CD4-positive, alpha-beta T cell treated with Interleukin-21 for 1 hour (primary cell): ENCODE data around the gene PCDH9.
"Not testable (repeated sequence)": the region's sequence is repeated elsewhere in the genome, so short reads cannot be mapped to it uniquely, and the experiment has no call there.

Source experiments
- DNase-seq: peaks from one replicate; pipeline ENCODE4 v3.0.0-alpha.2; 2020

PCDH9 gene

GRCh38 chr13:66634384-66634783 is 595.8 kb downstream of the PCDH9 start:
- no peak for DNase-seq

- no peak for DNase-seq
These were observed 602.6 kb downstream of the PCDH9 start for GRCh38 chr13:66627512-66627911.

- no peak for DNase-seq
These were observed 605.8 kb downstream of the PCDH9 start for GRCh38 chr13:66624302-66624701.

DNA sequence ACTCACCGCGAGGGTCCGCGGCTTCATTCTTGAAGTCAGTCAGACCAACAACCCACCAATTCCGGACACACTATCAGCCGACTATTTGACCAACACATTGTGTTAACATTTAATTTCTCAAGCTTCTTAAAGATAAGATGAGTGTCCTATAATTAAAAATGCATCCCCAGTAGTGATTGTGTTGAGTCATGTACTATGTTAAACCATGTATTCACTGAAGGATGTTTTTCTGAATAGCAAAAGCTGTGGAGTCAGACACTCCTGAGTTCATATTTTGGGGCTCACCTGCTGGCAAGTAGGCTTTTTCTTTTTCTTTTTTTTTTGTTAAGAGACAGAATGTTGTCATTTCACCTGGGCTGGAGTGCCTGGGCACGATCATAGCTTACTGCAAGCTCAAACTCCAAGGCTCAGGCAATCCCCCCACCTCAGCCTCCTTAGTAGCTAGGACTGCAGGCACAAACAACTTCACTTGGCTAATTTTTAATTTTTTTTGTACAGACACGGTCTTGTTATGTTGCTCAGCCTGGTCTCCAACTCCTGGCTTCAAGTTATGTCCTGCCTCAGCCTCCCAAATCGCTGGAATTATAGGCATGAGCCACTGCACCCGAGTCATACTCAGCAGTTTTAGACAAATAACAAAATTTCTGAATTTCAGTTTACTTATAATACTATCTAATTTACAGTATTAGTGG is 606.9 kb downstream of the PCDH9 start:
- no peak for DNase-seq

DNA sequence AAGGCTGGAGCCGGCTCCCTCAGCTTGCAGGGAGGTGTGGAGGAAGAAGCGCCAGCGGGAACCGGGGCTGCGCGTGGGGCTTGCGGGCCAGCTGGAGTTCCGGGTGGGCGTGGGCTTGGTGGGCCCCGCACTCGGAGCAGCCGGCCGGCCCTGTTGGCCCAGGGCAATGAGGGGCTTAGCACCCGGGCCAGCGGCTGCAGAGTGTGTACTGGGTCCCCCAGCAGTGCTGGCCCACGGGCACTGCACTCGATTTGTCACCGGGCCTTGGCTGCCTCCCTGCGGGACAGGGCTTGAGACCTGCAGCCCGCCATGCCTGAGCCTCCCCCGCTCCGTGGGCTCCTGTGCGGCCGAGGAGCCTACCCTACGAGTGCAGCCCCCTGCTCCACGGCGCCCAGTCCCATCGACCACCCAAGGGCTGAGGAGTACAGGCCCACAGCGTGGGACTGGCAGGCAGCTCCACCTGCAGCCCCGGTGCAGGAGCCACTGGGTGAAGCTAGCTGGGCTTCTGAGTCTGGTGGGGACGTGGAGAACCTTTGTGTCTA is 608.2 kb downstream of the PCDH9 start:
- not testable (repeated sequence) for DNase-seq

- no peak for DNase-seq
These were observed 611.4 kb downstream of the PCDH9 start for GRCh38 chr13:66618702-66619101.

DNA sequence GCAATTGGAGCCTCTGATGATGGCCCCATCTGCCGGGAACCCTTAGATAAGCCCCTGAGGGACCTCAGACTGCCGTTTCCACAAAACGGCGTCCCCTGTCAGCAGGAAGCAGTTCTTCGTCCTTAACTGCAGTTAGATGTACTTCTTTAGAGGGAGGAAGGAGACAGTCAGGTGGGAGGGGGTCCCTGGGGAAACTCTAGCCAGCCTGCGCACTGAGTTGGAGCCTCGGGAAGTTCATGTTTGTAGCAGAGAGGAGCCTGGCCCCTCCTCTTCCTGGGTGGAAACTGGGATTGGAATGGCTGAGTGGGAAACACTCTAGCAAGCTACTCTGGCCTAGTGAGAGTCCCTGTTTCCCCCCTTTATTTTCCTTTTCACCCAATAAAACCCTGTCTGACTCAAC is 612.4 kb downstream of the PCDH9 start:
- no peak for DNase-seq

DNA sequence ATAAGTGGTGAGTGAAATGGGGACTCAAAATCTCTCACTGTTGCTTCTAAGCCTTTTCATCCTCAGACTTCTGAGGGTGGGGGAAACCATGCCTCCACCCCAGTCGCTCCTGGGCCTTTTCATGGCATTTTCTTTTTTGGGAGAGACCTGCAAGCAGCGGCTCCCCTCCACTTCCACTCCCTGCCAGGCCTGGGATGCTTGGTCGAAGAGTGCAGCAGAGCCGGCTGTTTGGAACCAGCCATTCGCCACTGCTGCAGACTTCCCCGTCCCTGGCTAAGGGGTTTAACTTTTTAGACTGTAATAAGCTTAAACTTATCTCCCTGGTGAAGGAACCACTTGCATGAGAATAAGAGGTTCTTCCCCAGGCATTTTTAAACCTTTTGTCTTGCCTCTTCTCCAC is 617.2 kb downstream of the PCDH9 start:
- DNase-seq = no peak

DNA sequence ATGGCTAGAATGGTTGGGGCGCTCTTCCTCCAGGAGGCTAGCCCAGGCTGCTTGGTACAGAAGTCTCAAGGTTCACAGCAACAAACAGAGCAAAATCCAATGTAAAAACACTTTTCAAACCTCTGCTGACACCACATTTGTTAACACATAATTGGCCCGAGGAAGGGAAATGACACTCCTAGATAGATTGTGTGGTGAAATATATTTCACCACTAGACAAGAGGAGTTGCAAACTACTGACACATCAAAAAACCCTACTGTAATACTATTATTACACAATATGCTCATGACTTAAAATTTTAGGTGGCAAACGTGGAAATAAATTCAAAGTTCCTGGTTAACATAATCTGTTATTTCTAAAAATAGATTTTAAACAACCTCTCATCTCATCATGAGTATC is 643.6 kb downstream of the PCDH9 start:
- no peak for DNase-seq

GRCh38 chr13:66585669-66586203 is 644.4 kb downstream of the PCDH9 start:
- DNase-seq = no peak

DNA sequence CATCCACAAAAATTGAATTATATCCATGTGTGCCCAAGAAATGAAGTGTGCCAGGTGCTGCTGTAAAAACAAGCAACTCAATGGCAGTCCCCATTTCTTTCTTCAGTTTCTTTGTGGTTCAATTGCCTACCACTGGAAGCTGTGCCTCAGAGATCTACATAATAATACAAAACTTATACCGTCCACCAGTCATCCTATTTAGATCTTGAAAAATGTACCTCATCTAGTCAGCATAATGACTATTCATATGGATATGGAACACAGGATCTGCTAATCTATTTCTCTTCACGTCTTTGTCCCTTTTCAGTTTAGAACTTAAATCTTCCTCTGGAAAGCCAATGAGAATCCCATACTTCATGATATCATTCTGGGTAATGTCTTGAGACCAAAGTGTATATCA is 648.5 kb downstream of the PCDH9 start:
- no peak for DNase-seq

DNA sequence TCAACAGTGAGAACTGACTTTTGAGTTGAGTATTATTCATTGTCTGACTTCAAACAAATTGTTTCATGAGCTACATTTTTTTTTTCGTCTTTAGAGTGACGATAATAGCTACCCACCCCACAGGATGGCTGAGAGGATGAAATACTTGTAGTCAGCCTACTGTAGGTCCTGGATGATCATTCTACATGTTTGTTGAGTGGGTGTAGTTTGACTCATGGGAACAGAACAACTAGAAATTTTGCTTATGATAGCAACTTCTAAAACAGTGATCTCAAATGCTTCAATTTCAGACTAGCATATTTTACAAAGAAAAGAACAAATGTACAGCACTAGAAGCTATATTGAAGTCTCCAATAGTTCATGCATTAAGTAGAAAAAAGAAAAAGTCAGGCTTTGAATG is 651.8 kb downstream of the PCDH9 start:
- no peak for DNase-seq

DNA sequence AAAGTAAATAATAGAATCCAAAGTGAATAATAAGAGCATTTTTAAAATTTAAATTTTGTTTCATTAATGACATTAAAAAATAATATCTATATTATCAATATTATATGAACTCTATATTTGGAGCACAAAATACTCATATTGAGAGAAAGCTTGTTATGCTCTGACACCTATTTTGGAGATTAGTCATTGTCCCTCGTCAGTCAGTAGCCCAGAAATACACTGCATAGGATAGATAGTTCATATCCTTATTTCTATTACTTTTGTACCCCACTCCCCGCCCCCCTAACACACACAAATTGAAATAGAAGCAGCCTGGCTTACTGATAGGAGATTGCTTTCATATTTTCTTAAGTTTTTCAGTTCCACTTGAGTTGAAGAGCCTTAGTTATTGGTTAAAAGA is 652.8 kb downstream of the PCDH9 start:
- no peak for DNase-seq

- DNase-seq = no peak
These were observed 653.8 kb downstream of the PCDH9 start for GRCh38 chr13:66576381-66576780.

- DNase-seq = no peak
These were observed 655.5 kb downstream of the PCDH9 start for GRCh38 chr13:66574606-66575005.

DNA sequence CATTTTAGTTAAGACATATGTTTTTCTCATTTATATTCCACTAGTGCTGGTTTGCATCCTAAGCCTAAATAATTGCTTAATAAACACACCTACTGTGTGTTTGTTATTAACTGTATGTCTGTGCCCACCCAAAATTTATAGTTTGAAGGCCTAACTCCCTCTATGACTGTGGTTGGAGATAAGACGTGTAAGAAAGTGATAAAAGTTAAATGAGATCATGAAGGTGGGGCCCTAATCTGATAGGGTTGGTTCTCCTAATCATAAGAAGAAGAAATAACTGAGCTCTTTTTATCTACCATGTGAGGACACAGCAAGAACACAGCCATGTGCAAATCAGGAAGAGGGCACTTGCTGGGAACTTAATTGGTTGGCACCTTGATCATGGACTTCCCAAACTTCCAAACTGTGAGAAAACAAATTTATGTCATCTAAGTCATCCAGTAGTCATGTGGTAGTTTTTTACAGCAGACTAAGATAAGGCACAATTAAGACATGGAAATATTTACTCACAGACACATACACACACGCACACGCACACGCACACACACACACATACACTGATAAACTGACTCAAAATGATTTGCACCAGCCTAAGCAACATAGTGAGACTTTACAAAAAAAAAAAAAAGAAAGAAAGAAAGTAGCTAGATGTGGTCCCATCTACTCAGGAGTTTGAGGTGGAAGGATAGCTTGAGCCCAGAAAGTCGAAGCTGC is 662.1 kb downstream of the PCDH9 start:
- DNase-seq = no peak

GRCh38 chr13:66565279-66565678 is 664.9 kb downstream of the PCDH9 start:
- no peak for DNase-seq

GRCh38 chr13:66563076-66563475 is 667.1 kb downstream of the PCDH9 start:
- no peak for DNase-seq

GRCh38 chr13:66562054-66562453 is 668.1 kb downstream of the PCDH9 start:
- no peak for DNase-seq

DNA sequence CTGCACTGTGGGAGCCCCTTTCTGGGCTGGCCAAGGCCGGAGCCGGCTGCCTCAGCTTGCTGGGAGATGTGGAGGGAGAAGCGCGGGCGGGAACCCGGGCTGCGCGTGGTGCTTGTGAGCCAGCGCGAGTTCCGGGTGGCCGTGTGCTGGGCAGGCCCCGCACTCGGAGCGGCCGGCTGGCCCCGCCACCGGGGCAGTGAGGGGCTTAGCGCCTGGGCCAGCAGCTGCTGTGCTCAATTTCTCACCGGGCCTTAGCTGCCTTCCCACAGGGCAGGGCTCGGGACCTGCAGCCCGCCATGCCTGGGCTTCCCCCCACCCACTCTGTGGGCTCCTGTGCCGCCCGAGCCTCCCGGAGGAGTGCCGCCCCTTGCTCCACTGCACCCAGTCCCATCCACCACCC is 669.1 kb downstream of the PCDH9 start:
- no peak for DNase-seq

GRCh38 chr13:66560189-66560588 is 669.9 kb downstream of the PCDH9 start:
- no peak for DNase-seq

DNA sequence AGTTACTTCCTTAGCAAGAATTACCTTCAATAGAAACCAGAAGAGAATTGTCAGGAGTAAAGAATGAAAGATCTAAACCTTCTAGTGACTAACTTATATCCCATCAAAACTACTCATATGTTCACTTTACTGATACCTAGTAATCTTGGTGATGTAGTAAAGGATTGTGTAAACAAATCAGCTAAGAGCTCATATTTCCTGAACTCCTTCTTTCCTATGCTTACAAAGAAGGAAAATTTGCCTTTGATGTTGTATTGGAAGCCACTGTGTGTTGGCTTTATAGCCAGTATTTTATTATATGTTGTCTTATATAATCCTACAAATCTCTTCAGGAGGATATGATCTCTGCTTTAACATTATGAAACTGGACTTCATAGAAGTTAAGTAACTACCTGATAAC is 671.0 kb downstream of the PCDH9 start:
- DNase-seq = no peak

DNA sequence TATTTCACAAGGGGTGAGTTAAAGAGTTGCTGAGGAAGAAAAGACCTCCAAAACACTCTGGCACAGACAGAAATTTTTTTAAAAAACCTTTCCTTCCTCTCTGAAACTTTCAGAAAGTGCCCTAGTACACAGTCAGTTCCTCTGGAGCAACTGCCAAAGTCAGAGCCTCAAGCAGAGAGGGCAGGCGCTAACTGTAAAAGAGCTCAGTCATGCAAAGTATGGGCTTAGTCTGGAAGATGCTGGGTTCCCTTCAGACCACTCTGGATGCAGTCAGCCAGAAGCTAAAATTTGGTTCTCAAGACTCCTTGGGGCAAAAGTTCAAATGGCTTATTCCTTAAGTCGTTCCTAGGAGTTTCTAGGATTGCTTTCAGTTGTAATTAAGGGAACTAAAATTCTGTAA is 671.6 kb downstream of the PCDH9 start:
- no peak for DNase-seq

GRCh38 chr13:66557357-66557756 is 672.8 kb downstream of the PCDH9 start:
- DNase-seq = no peak
